Naive thymus-derived CD8-positive, alpha-beta T cell (primary cell): ENCODE measurements around the gene AKT3. TPM values are rescaled to one million over a fixed set of nuclear protein-coding genes. Genes with fewer than 3 reads are reported as not detected.
A peak's percentile ranks its signal among the peaks of the same experiment; 100 is the strongest.

Experiments
- ATAC-seq, 2 donors: fragments of 150-1000 bp; cut with Tn5 transposase in 1 of 2; sonication (Bioruptor Pico), chemical (Tn5 transposase) in 1 of 2; 1 replicate in 1 of 2; 2 replicates in 1 of 2; pipeline ENCODE4 v1.10.0; 2021; ENCODE audit warnings: mild to moderate bottlenecking in 2 of 2, moderate library complexity in 2 of 2
- POLR2A ChIA-PET: fragments of 350-600 bp; sonication (Branson Sonifier 250); formaldehyde crosslinking; loops from one replicate; lab custom pipeline; 2021; ENCODE audit warnings: antibody characterized with exemption; lab: Charles Lee
- DNase-seq, 10 donors: peaks; one replicate each; pipeline versions ENCODE4 v3.0.0 to v3.0.0-alpha.2; 2020 to 2022
- H3K27ac Mint-ChIP-seq, 10 donors: one replicate each; pipeline ENCODE4 v1.8.0; 2020 to 2022; ENCODE audit warnings: mild to moderate bottlenecking in 10 of 10, mixed read lengths in 10 of 10, moderate library complexity in 4 of 10, inconsistent platforms in 1 of 10
- H3K27me3 Mint-ChIP-seq, 5 donors: one replicate each; pipeline ENCODE4 v1.8.0; 2021 to 2022; ENCODE audit warnings: mixed read lengths in 5 of 5
- H3K36me3 Mint-ChIP-seq, 3 donors: one replicate each; pipeline ENCODE4 v1.8.0; 2020 to 2022; ENCODE audit warnings: mixed read lengths in 3 of 3, mild to moderate bottlenecking in 2 of 3, inconsistent platforms in 1 of 3
- H3K4me1 Mint-ChIP-seq, 4 donors: one replicate each; pipeline ENCODE4 v1.8.0; 2021 to 2022; ENCODE audit warnings: mixed read lengths in 4 of 4
- H3K4me3 Mint-ChIP-seq, 10 donors: one replicate each; pipeline ENCODE4 v1.8.0; 2020 to 2022; ENCODE audit warnings: mild to moderate bottlenecking in 10 of 10, mixed read lengths in 10 of 10, moderate library complexity in 6 of 10, inconsistent platforms in 1 of 10
- H3K9me3 Mint-ChIP-seq, 9 donors: one replicate each; pipeline ENCODE4 v1.8.0; 2020 to 2022; ENCODE audit warnings: mixed read lengths in 9 of 9, mild to moderate bottlenecking in 3 of 9, inconsistent platforms in 1 of 9, moderate library complexity in 1 of 9
- polyA plus RNA-seq, 3 donors: library from polyadenylated mRNA; unstranded; fragments of 300-500 nt; fragmentation: Illumina TruSeq; gene quantifications; one replicate each; pipeline ENCODE4 v1.2.3, GENCODE V29; 2021
- total RNA-seq, 8 experiments: library from RNA in 2 of 8; stranded (reverse) in 2 of 8; gene quantifications; one replicate each; pipeline ENCODE4 v1.2.3 and lab custom pipeline; 2021 to 2026

AKT3 gene
- total and polyA plus RNA-seq, 5 experiments from 2014 or later: 1.7 to 86.5 (median 4.6) TPM

- H3K27ac Mint-ChIP-seq: no peak overlapping the region
- no peaks in the 10 kb centered on the region for H3K27me3 Mint-ChIP-seq
- peak overlapping the region in 3 of 10 donors; percentile 24 to 67 (median 39) for H3K4me3 Mint-ChIP-seq
- H3K36me3 Mint-ChIP-seq: peaks cover 0 to 4% (median 0%) of the 10 kb centered on the region in 3 donors
- no peak for DNase-seq
- POLR2A ChIA-PET: interaction anchor here (0.6 kb wide), 1 partner anchor 71 kb away, joined by 3 read pairs; no protein-coding TSS in a partner anchor
- ATAC-seq: no peak
- H3K9me3 Mint-ChIP-seq: no peaks in the 10 kb centered on the region
- peaks cover 7 to 62% (median 34%) of the 10 kb centered on the region in 4 donors for H3K4me1 Mint-ChIP-seq
Observed at GRCh38 chr1:243712941-243713340, 137.1 kb downstream of the AKT3 start.

- H3K4me3 Mint-ChIP-seq: no peak overlapping the region
- no peak for ATAC-seq
- peaks cover 7 to 62% (median 37%) of the 10 kb centered on the region in 4 donors for H3K4me1 Mint-ChIP-seq
- no peak for DNase-seq
- peak overlapping the region in 1 of 10 donors; percentile 34 for H3K27ac Mint-ChIP-seq
- no peaks in the 10 kb centered on the region for H3K27me3 Mint-ChIP-seq
- H3K9me3 Mint-ChIP-seq: no peaks in the 10 kb centered on the region
- POLR2A ChIA-PET: interaction anchor here (0.5 kb wide), 1 partner anchor 357 kb away, joined by 3 read pairs; no protein-coding TSS in a partner anchor
- peaks cover 0 to 4% (median 0%) of the 10 kb centered on the region in 3 donors for H3K36me3 Mint-ChIP-seq
Observed at GRCh38 chr1:243712242-243712641, 137.8 kb downstream of the AKT3 start.

DNA sequence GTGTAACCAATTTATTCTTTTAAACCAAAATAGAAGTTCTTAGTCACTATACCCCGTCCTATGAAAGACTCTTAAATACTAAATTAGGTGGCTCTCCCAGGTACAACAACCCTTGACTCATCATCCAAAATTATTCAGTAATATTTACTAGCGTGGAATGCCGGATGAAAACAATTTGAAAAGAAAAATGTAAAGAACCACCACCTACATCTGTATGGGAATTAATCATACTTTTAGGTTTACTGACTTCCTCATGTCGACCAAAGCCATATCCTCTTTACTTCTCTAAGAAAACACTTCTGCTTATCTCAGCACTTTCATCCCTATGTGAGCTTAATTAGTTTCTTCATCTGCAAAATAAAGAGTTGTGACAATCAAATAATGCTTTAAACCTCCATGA lies 139.6 kb downstream of the AKT3 start:
- no peak overlapping the region for H3K4me3 Mint-ChIP-seq
- DNase-seq: no peak
- H3K27me3 Mint-ChIP-seq: no peaks in the 10 kb centered on the region
- no peak for ATAC-seq
- H3K9me3 Mint-ChIP-seq: no peaks in the 10 kb centered on the region
- peaks cover 5 to 49% (median 35%) of the 10 kb centered on the region in 4 donors for H3K4me1 Mint-ChIP-seq
- peaks cover 0 to 4% (median 0%) of the 10 kb centered on the region in 3 donors for H3K36me3 Mint-ChIP-seq
- POLR2A ChIA-PET: no interaction called here
- no peak overlapping the region for H3K27ac Mint-ChIP-seq

GRCh38 chr1:243708210-243708609 lies 141.8 kb downstream of the AKT3 start:
- peaks cover 3 to 38% (median 20%) of the 10 kb centered on the region in 4 donors for H3K4me1 Mint-ChIP-seq
- ATAC-seq (no peak), DNase-seq (peak in 2 of 10 donors; percentile 6 to 19)
- peaks cover 0 to 12% (median 0%) of the 10 kb centered on the region in 3 donors for H3K36me3 Mint-ChIP-seq
- H3K27me3 Mint-ChIP-seq: no peaks in the 10 kb centered on the region
- no peak overlapping the region for H3K27ac Mint-ChIP-seq
- POLR2A ChIA-PET: no interaction called here
- no peak overlapping the region for H3K4me3 Mint-ChIP-seq
- H3K9me3 Mint-ChIP-seq: no peaks in the 10 kb centered on the region

- peaks cover 0 to 23% (median 12%) of the 10 kb centered on the region in 4 donors for H3K4me1 Mint-ChIP-seq
- POLR2A ChIA-PET: no interaction called here
- ATAC-seq: no peak
Observed at GRCh38 chr1:243706563-243706962, 143.5 kb downstream of the AKT3 start.

DNA sequence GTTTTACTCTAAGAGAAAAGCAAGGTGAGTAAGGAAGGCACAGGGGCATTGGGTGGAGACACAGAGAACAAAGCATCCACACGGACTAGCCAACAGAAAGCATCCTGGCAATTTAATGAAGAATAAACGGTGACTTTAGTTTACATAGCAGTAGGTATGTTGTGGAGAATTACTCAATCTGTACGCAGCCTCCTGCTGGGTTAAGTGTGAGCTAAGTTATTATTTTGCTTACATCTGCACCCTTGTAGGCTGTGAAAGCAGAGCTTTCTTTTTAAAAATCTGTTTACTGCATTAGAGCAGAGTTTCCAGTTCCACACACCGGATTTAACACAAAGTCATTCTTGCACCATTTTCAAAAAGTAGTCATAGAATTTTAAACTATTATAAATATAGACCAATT lies 144.5 kb downstream of the AKT3 start:
- H3K27me3 Mint-ChIP-seq: no peaks in the 10 kb centered on the region
- H3K36me3 Mint-ChIP-seq: peaks cover 0 to 13% (median 0%) of the 10 kb centered on the region in 3 donors
- H3K9me3 Mint-ChIP-seq: no peaks in the 10 kb centered on the region
- ATAC-seq: no peak
- no peak overlapping the region for H3K4me3 Mint-ChIP-seq
- peaks cover 0 to 16% (median 5%) of the 10 kb centered on the region in 4 donors for H3K4me1 Mint-ChIP-seq
- H3K27ac Mint-ChIP-seq: no peak overlapping the region
- no peak for DNase-seq
- POLR2A ChIA-PET: no interaction called here

More at GRCh38 chr1:243706563-243706962, 143.5 kb downstream of the AKT3 start:
- no peak for DNase-seq
- Mint-ChIP-seq H3K9me3 (no peaks in the 10 kb centered on the region), H3K4me3 (no peak overlapping the region), H3K27me3 (no peaks in the 10 kb centered on the region), H3K36me3 (peaks cover 0 to 13% (median 0%) of the 10 kb centered on the region in 3 donors), H3K27ac (no peak overlapping the region)

GRCh38 chr1:243701872-243702271 lies 148.2 kb downstream of the AKT3 start:
- no peaks in the 10 kb centered on the region for H3K9me3 Mint-ChIP-seq
- ATAC-seq: no peak
- H3K4me3 Mint-ChIP-seq: no peak overlapping the region
- peaks cover 0 to 13% (median 0%) of the 10 kb centered on the region in 3 donors for H3K36me3 Mint-ChIP-seq
- POLR2A ChIA-PET: no interaction called here
- peaks cover 0 to 7% (median 2%) of the 10 kb centered on the region in 4 donors for H3K4me1 Mint-ChIP-seq
- H3K27ac Mint-ChIP-seq: no peak overlapping the region
- no peak for DNase-seq
- no peaks in the 10 kb centered on the region for H3K27me3 Mint-ChIP-seq

- Mint-ChIP-seq H3K9me3 (no peaks in the 10 kb centered on the region), H3K27ac (no peak overlapping the region), H3K4me1 (peaks cover 2 to 16% (median 6%) of the 10 kb centered on the region in 4 donors), H3K27me3 (no peaks in the 10 kb centered on the region), H3K36me3 (peaks cover 9 to 44% (median 23%) of the 10 kb centered on the region in 3 donors), H3K4me3 (no peak overlapping the region)
- ATAC-seq: no peak
- POLR2A ChIA-PET: no interaction called here
- DNase-seq: no peak
Observed at GRCh38 chr1:243693800-243694199, 156.2 kb downstream of the AKT3 start.

DNA sequence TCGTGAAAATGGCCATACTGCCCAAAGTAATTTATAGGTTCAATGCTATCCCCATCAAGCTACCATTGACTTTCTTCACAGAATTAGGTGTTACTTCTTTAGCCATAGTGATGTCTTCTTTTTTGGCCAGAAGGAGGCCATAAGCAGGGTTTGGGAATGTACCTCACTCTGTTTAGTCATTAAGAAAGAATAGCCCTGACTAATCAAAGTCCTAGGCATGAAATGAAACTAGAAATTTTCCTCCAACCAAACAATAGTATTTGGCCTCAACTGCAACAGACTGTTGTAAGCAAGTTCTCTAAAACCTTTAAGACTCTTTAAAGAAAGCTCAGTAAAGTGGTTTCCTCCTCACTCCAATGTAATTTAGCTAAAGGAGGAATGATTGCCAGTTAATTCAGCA lies 163.9 kb downstream of the AKT3 start:
- H3K4me3 Mint-ChIP-seq: no peak overlapping the region
- POLR2A ChIA-PET: no interaction called here
- DNase-seq (no peak), ATAC-seq (no peak)
- no peak overlapping the region for H3K27ac Mint-ChIP-seq
- peaks cover 13 to 60% (median 42%) of the 10 kb centered on the region in 3 donors for H3K36me3 Mint-ChIP-seq
- no peaks in the 10 kb centered on the region for H3K27me3 Mint-ChIP-seq
- H3K4me1 Mint-ChIP-seq: peaks cover 0 to 10% (median 3%) of the 10 kb centered on the region in 4 donors
- no peaks in the 10 kb centered on the region for H3K9me3 Mint-ChIP-seq

- Mint-ChIP-seq H3K4me1 (peaks cover 0 to 5% (median 2%) of the 10 kb centered on the region in 4 donors), H3K27me3 (no peaks in the 10 kb centered on the region), H3K4me3 (no peak overlapping the region), H3K36me3 (peaks cover 18 to 47% (median 37%) of the 10 kb centered on the region in 3 donors), H3K9me3 (no peaks in the 10 kb centered on the region), H3K27ac (no peak overlapping the region)
- POLR2A ChIA-PET: no interaction called here
- DNase-seq: no peak
- no peak for ATAC-seq
Observed at GRCh38 chr1:243680860-243681259, 169.2 kb downstream of the AKT3 start.

- peaks cover 6 to 16% (median 9%) of the 10 kb centered on the region in 4 donors for H3K4me1 Mint-ChIP-seq
- H3K4me3 Mint-ChIP-seq: no peak overlapping the region
- no peaks in the 10 kb centered on the region for H3K27me3 Mint-ChIP-seq
- DNase-seq (no peak), ATAC-seq (no peak)
- H3K9me3 Mint-ChIP-seq: no peaks in the 10 kb centered on the region
- POLR2A ChIA-PET: no interaction called here
- H3K36me3 Mint-ChIP-seq: peaks cover 12 to 38% (median 26%) of the 10 kb centered on the region in 3 donors
- H3K27ac Mint-ChIP-seq: no peak overlapping the region
Observed at GRCh38 chr1:243672539-243673074, 177.4 kb downstream of the AKT3 start.

DNA sequence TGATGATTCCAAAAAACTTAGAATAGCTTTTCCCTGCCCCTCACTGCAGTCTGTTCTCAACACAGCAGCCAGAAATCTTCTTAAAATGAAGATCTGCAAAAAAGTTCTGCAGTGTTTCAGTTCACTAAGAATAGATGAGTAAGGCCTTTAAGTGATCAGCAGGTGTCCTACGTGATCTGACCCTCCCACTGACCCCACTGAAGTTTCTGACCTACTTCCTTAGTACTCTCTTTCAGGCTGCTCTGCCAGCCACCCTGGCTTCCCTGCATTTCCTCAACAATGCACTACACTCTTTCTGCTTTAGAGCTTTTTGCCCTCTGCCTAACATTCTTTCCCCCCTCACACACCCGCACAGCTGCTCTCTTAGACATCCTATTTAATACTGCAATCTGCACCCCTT lies 182.5 kb downstream of the AKT3 start:
- peak overlapping the region in 5 of 10 donors; percentile 25 to 70 (median 34) for H3K27ac Mint-ChIP-seq
- POLR2A ChIA-PET: no interaction called here
- H3K9me3 Mint-ChIP-seq: peaks cover 0 to 6% (median 0%) of the 10 kb centered on the region in 9 donors
- H3K4me1 Mint-ChIP-seq: peaks cover 2 to 12% (median 8%) of the 10 kb centered on the region in 4 donors
- H3K27me3 Mint-ChIP-seq: no peaks in the 10 kb centered on the region
- H3K4me3 Mint-ChIP-seq: no peak overlapping the region
- no peak for ATAC-seq
- no peak for DNase-seq
- H3K36me3 Mint-ChIP-seq: peaks cover 32 to 44% (median 42%) of the 10 kb centered on the region in 3 donors

- Mint-ChIP-seq H3K4me3 (no peak overlapping the region), H3K36me3 (peaks cover 32 to 44% (median 42%) of the 10 kb centered on the region in 3 donors), H3K27me3 (no peaks in the 10 kb centered on the region), H3K9me3 (peaks cover 0 to 6% (median 0%) of the 10 kb centered on the region in 9 donors), H3K27ac (peak overlapping the region in 1 of 10 donors; percentile 34), H3K4me1 (peaks cover 2 to 12% (median 8%) of the 10 kb centered on the region in 4 donors)
- no peak for ATAC-seq
- POLR2A ChIA-PET: no interaction called here
- no peak for DNase-seq
Observed at GRCh38 chr1:243667133-243667532, 182.9 kb downstream of the AKT3 start.
